Activated T-cell treated with anti-CD3 and anti-CD28 coated beads for 48 hours (primary cell): ENCODE measurements around the gene CFAP43.

Source experiments
- DNase-seq: peaks from one replicate; pipeline ENCODE4 v3.0.0-alpha.2; 2020; ENCODE audit warnings: low read depth

The CFAP43 gene

GRCh38 chr10:104098358-104098925, 133.7 kb downstream of the CFAP43 start:
- DNase-seq: no peak

- DNase-seq: no peak
Measured at GRCh38 chr10:104096692-104097091, 135.5 kb downstream of the CFAP43 start.

GRCh38 chr10:104092749-104093148, 139.4 kb downstream of the CFAP43 start:
- no peak for DNase-seq

- DNase-seq: no peak
Measured at GRCh38 chr10:104090611-104091010, 141.6 kb downstream of the CFAP43 start.

- no peak for DNase-seq
Measured at GRCh38 chr10:104089621-104090020, 142.5 kb downstream of the CFAP43 start.

GRCh38 chr10:104088239-104088638, 143.9 kb downstream of the CFAP43 start:
- DNase-seq: no peak

- no peak for DNase-seq
Measured at GRCh38 chr10:104085801-104086400, 146.3 kb downstream of the CFAP43 start, which contains the start of gene COL17A1. TSS of gene COL17A1 (minus strand) at chr10:104085880. CDS start at chr10:104080673, 5,207 bp downstream.

GRCh38 chr10:104084482-104085142, 147.6 kb downstream of the CFAP43 start:
- no peak for DNase-seq

- no peak for DNase-seq
Measured at GRCh38 chr10:104081998-104082397, 150.2 kb downstream of the CFAP43 start.

GRCh38 chr10:104080762-104081161, 151.4 kb downstream of the CFAP43 start:
- DNase-seq: no peak
